PC-3 (cell line): ENCODE data around the gene ALAD.

ENCODE experiments used
- CTCF ChIP-seq: fragments of 300-600 bp; sonication (generic); conservative IDR thresholded peaks from 2 replicates; pipeline ENCODE4 v1.5.1; 2017; ENCODE audit warnings: antibody characterized with exemption, low read depth, mild to moderate bottlenecking, low read length
- EZH2 ChIP-seq: fragments of 300-600 bp; sonication (generic); IDR thresholded peaks from one replicate; pipeline ENCODE4 v1.6.1; 2017; ENCODE audit warnings: antibody characterized with exemption, mild to moderate bottlenecking, low read length; ENCODE audit not compliant: unreplicated experiment
- EZH2phosphoT487 ChIP-seq: fragments of 300-600 bp; sonication (generic); IDR thresholded peaks from 2 replicates; pipeline ENCODE4 v1.6.1; 2018; ENCODE audit warnings: mild to moderate bottlenecking, antibody characterized with exemption, low read length, borderline replicate concordance

GRCh38 chr9:113386571-113387393 lies 14.3 kb downstream of the ALAD start:
- TF ChIP-seq CTCF: no peak
- TF ChIP-seq EZH2: no peak
- no peak for TF ChIP-seq EZH2phosphoT487
